ENCODE data around the gene LRP10.

DNA sequence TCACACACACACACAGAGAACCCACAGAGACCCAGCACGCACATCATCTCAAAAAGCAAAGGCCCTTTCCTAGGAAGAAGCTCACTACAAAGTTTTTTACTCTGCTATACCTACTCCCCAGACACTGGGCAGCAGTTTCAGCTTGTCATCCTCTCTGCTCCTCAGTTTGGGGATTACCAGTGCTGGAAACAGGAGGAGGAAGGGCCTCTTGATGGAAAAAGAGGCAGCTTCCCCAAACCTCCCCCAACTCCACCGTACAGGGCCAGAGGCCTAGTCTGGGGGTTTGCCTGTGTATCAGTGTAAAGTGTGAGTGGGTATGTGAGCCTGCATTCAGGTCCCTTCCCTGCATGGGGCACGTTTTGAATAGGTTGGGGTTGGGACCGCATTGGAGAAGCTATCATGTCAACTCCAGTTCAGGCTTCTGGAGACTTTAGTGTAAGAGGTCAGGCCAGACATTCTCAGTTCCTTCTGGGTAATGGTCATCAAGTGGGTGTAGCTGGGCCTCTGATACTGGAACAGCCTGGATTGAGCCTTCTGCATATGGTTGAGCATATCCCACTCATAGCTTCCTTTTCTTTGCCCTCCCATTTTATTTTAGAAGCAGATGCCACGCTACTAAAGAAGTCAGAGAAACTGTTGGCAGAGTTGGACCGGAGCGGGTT is 12.7 kb downstream of the LRP10 start:
- TF ChIP-seq GATA3 (IDR thresholded peaks at IDR 0.05; ENCODE audit: low read depth, low read length) (no peak), GATA2 (IDR thresholded peaks at IDR 0.05; ENCODE audit: low read depth, low read length) (no peak)

Measured in SH-SY5Y (cell line).